DOHH2 (cell line): Measurements from ENCODE around the gene PHYHIPL.

Experiments
- H3F3A ChIP-seq: fragments of 200-600 bp; sonication (generic), shearing (Covaris generic); 2 replicates; pipeline ENCODE4 v1.6.0; 2016; ENCODE audit warnings: antibody characterized with exemption, mild to moderate bottlenecking; ENCODE audit not compliant: control insufficient read depth, insufficient read depth
- H3K27ac ChIP-seq: fragments of 200-600 bp; sonication (generic); 2 replicates; pipeline ENCODE4 v1.5.1; 2014; ENCODE audit warnings: low read depth, mild to moderate bottlenecking, low read length, moderate library complexity
- H3K27me3 ChIP-seq: fragments of 200-600 bp; sonication (generic); 2 replicates; pipeline ENCODE4 v1.6.1; 2014; ENCODE audit warnings: mild to moderate bottlenecking, low read length, mixed read lengths; ENCODE audit not compliant: control insufficient read depth
- H3K36me3 ChIP-seq: fragments of 200-600 bp; sonication (generic); 2 replicates; pipeline ENCODE4 v1.6.1; 2014; ENCODE audit warnings: mild to moderate bottlenecking, low read length, moderate library complexity, mixed read lengths; ENCODE audit not compliant: control insufficient read depth
- H3K4me1 ChIP-seq: fragments of 200-600 bp; sonication (generic); 2 replicates; pipeline ENCODE4 v1.6.1; 2014; ENCODE audit warnings: mild to moderate bottlenecking, low read length, mixed read lengths; ENCODE audit not compliant: control insufficient read depth
- H3K4me2 ChIP-seq: fragments of 200-600 bp; sonication (generic); 2 replicates; pipeline ENCODE4 v1.6.0; 2014; ENCODE audit warnings: mild to moderate bottlenecking, low read length, moderate library complexity
- H3K4me3 ChIP-seq: fragments of 200-600 bp; sonication (generic); 2 replicates; pipeline ENCODE4 v1.5.1; 2014; ENCODE audit warnings: mild to moderate bottlenecking, low read length, mixed read lengths
- H3K79me2 ChIP-seq: fragments of 200-600 bp; sonication (generic); 2 replicates; pipeline ENCODE4 v1.6.1; 2014; ENCODE audit warnings: mild to moderate bottlenecking, low read length, mixed read lengths; ENCODE audit not compliant: control insufficient read depth
- H3K9me2 ChIP-seq: fragments of 200-600 bp; sonication (generic); replicated peaks from 2 replicates; pipeline ENCODE4 v1.6.1; 2014; ENCODE audit warnings: mild to moderate bottlenecking, low read length, mixed read lengths; ENCODE audit not compliant: control insufficient read depth
- H3K9me3 ChIP-seq: fragments of 200-600 bp; sonication (generic); 2 replicates; pipeline ENCODE4 v1.6.1; 2014; ENCODE audit warnings: antibody characterized with exemption, low read length, mixed read lengths; ENCODE audit not compliant: control insufficient read depth, insufficient read depth
- H4K20me1 ChIP-seq: fragments of 200-600 bp; sonication (generic); 2 replicates; pipeline ENCODE4 v1.6.0; 2014; ENCODE audit warnings: low read depth, mild to moderate bottlenecking, antibody characterized with exemption, low read length, moderate library complexity; ENCODE audit not compliant: control insufficient read depth, insufficient read depth
- CTCF ChIP-seq: fragments of 200-600 bp; sonication (generic); IDR thresholded peaks from one replicate; pipeline ENCODE4 v1.5.1; 2014; ENCODE audit warnings: antibody characterized with exemption, mild to moderate bottlenecking, low read depth, low read length; ENCODE audit not compliant: poor library complexity, severe bottlenecking
- EZH2phosphoT487 ChIP-seq: fragments of 200-600 bp; sonication (generic); IDR thresholded peaks from 2 replicates; pipeline ENCODE4 v1.6.1; 2017; ENCODE audit warnings: borderline replicate concordance, mild to moderate bottlenecking, antibody characterized with exemption, low read length, moderate library complexity, mixed read lengths

The PHYHIPL gene

GRCh38 chr10:59179068-59179467 is 2.6 kb downstream of the PHYHIPL start:
- H3K36me3 ChIP-seq: no peaks in the 10 kb centered on the region
- H3K4me1 ChIP-seq: no peaks in the 10 kb centered on the region
- H3K4me2 ChIP-seq: no peak overlapping the region
- H3K79me2 ChIP-seq: no peaks in the 10 kb centered on the region
- H3F3A ChIP-seq: no peaks in the 10 kb centered on the region
- H3K4me3 ChIP-seq: no peak overlapping the region
- no peaks in the 10 kb centered on the region for H3K9me2 ChIP-seq
- no peak overlapping the region for H3K27ac ChIP-seq
- H3K9me3 ChIP-seq: peaks cover 7% of the 10 kb centered on the region; the same call in 1 of the 2 replicates
- no peaks in the 10 kb centered on the region for H4K20me1 ChIP-seq
- H3K27me3 ChIP-seq: no peaks in the 10 kb centered on the region
- no peak for TF ChIP-seq CTCF
- TF ChIP-seq EZH2phosphoT487: no peak

- TF ChIP-seq EZH2phosphoT487: no peak
- Histone ChIP-seq H3K9me3 (peaks cover 5% of the 10 kb centered on the region; the same call in 1 of the 2 replicates), H3K36me3 (no peaks in the 10 kb centered on the region), H3K27ac (no peak overlapping the region), H3F3A (no peaks in the 10 kb centered on the region), H3K9me2 (no peaks in the 10 kb centered on the region), H3K4me2 (no peak overlapping the region), H3K79me2 (no peaks in the 10 kb centered on the region), H4K20me1 (no peaks in the 10 kb centered on the region), H3K27me3 (no peaks in the 10 kb centered on the region), H3K4me3 (no peak overlapping the region), H3K4me1 (no peaks in the 10 kb centered on the region)
These were observed 4.3 kb downstream of the PHYHIPL start for GRCh38 chr10:59180689-59181270.

GRCh38 chr10:59181668-59182067 is 5.2 kb downstream of the PHYHIPL start:
- TF ChIP-seq EZH2phosphoT487: no peak
- TF ChIP-seq CTCF: peak; percentile 57
- H3K79me2 ChIP-seq: no peaks in the 10 kb centered on the region

GRCh38 chr10:59190332-59190731 is 13.9 kb downstream of the PHYHIPL start:
- H4K20me1 ChIP-seq: no peaks in the 10 kb centered on the region
- H3F3A ChIP-seq: no peaks in the 10 kb centered on the region
- H3K9me2 ChIP-seq: no peaks in the 10 kb centered on the region
- no peak overlapping the region for H3K27ac ChIP-seq
- no peaks in the 10 kb centered on the region for H3K27me3 ChIP-seq
- no peaks in the 10 kb centered on the region for H3K9me3 ChIP-seq
- no peak for TF ChIP-seq EZH2phosphoT487
- H3K4me3 ChIP-seq: no peak overlapping the region
- peaks cover 7% of the 10 kb centered on the region; the same call in 1 of the 2 replicates for H3K36me3 ChIP-seq
- H3K4me1 ChIP-seq: peaks cover 35% of the 10 kb centered on the region
- H3K79me2 ChIP-seq: no peaks in the 10 kb centered on the region
- no peak overlapping the region for H3K4me2 ChIP-seq

More at GRCh38 chr10:59181668-59182067, 5.2 kb downstream of the PHYHIPL start:
- no peaks in the 10 kb centered on the region for H3K4me1 ChIP-seq
- peaks cover 3% of the 10 kb centered on the region; the same call in 1 of the 2 replicates for H3K9me3 ChIP-seq
- H3F3A ChIP-seq: no peaks in the 10 kb centered on the region
- H3K27ac ChIP-seq: no peak overlapping the region
- H3K4me2 ChIP-seq: no peak overlapping the region
- no peaks in the 10 kb centered on the region for H3K27me3 ChIP-seq
- H4K20me1 ChIP-seq: no peaks in the 10 kb centered on the region
- no peaks in the 10 kb centered on the region for H3K9me2 ChIP-seq
- H3K36me3 ChIP-seq: no peaks in the 10 kb centered on the region
- no peak overlapping the region for H3K4me3 ChIP-seq
